Neuronal stem cell (in vitro differentiated cells): ENCODE data around the gene FMNL1.

Experiments
- DNase-seq: peaks from one replicate; pipeline ENCODE4 v3.0.0-alpha.2; 2013; ENCODE audit warnings: low spot score
- H2AFZ ChIP-seq: one replicate; pipeline ENCODE4 v1.6.1; 2013; ENCODE audit warnings: mild to moderate bottlenecking, low read length, inconsistent platforms
- H2AK5ac ChIP-seq: 2 replicates; pipeline ENCODE4 v1.6.1; 2013; ENCODE audit warnings: low read depth, mild to moderate bottlenecking, inconsistent platforms, low read length, moderate library complexity, mixed read lengths
- H2BK120ac ChIP-seq: 2 replicates; pipeline ENCODE4 v1.6.1; 2013; ENCODE audit warnings: low read depth, mild to moderate bottlenecking, inconsistent platforms, low read length, moderate library complexity, mixed read lengths
- H2BK12ac ChIP-seq: one replicate; pipeline ENCODE4 v1.6.1; 2013; ENCODE audit warnings: low read length, inconsistent platforms
- H2BK15ac ChIP-seq: 2 replicates; pipeline ENCODE4 v1.6.1; 2013; ENCODE audit warnings: mild to moderate bottlenecking, low read length, inconsistent platforms, mixed read lengths
- H2BK5ac ChIP-seq: one replicate; pipeline ENCODE4 v1.6.1; 2013; ENCODE audit warnings: inconsistent platforms, mild to moderate bottlenecking, low read length, moderate library complexity
- H3K14ac ChIP-seq: one replicate; pipeline ENCODE4 v1.6.1; 2013; ENCODE audit warnings: low read length, inconsistent platforms
- H3K18ac ChIP-seq: 2 replicates; pipeline ENCODE4 v1.6.1; 2013; ENCODE audit warnings: low read length, inconsistent platforms
- H3K23ac ChIP-seq: 2 replicates; pipeline ENCODE4 v1.6.1; 2013; ENCODE audit warnings: low read depth, mild to moderate bottlenecking, mixed read lengths, low read length, inconsistent platforms; ENCODE audit not compliant: poor library complexity
- H3K27ac ChIP-seq: replicated peaks from 3 replicates; pipeline ENCODE4 v1.5.1; 2013; ENCODE audit warnings: low read length, inconsistent platforms
- H3K27me3 ChIP-seq, 3 experiments: 2 replicates each; pipeline ENCODE4 v1.6.1; 2013; ENCODE audit warnings: low read length in 3 of 3, mild to moderate bottlenecking in 2 of 3, inconsistent platforms in 1 of 3, low read depth in 1 of 3, mixed read lengths in 1 of 3, moderate library complexity in 1 of 3; ENCODE audit not compliant: control insufficient read depth in 3 of 3, insufficient read depth in 3 of 3
- H3K36me3 ChIP-seq, 2 donors: replicated peaks in 1 of 2; 2 replicates each; pipeline ENCODE4 v1.6.1; 2013; ENCODE audit warnings: low read length in 2 of 2; ENCODE audit not compliant: control insufficient read depth in 2 of 2, insufficient read depth in 2 of 2
- H3K4ac ChIP-seq: 2 replicates; pipeline ENCODE4 v1.6.1; 2013; ENCODE audit warnings: inconsistent platforms, mild to moderate bottlenecking, low read length, moderate library complexity
- H3K4me1 ChIP-seq, 2 donors: 1 replicate in 1 of 2; 2 replicates in 1 of 2; pipeline ENCODE4 v1.6.1; 2013; ENCODE audit warnings: low read length in 2 of 2, low read depth in 1 of 2; ENCODE audit not compliant: control insufficient read depth in 2 of 2, insufficient read depth in 1 of 2
- H3K4me2 ChIP-seq: one replicate; pipeline ENCODE4 v1.6.1; 2013; ENCODE audit warnings: mild to moderate bottlenecking, low read length, inconsistent platforms; ENCODE audit not compliant: insufficient read depth, poor library complexity, severe bottlenecking
- H3K4me3 ChIP-seq, 2 donors: 2 replicates each; pipeline ENCODE4 v1.5.1; 2013; ENCODE audit warnings: low read length in 2 of 2, mild to moderate bottlenecking in 2 of 2, inconsistent platforms in 1 of 2, moderate library complexity in 1 of 2
- H3K79me1 ChIP-seq: one replicate; pipeline ENCODE4 v1.6.1; 2013; ENCODE audit warnings: low read depth, mild to moderate bottlenecking, inconsistent platforms, low read length, moderate library complexity
- H3K9ac ChIP-seq: one replicate; pipeline ENCODE4 v1.6.1; 2013; ENCODE audit warnings: mild to moderate bottlenecking, low read depth, low read length, inconsistent platforms; ENCODE audit not compliant: poor library complexity
- H3K9me3 ChIP-seq, 2 donors: replicated peaks in 1 of 2; 2 replicates each; pipeline versions ENCODE3 to v1.6.1; 2013; ENCODE audit warnings: low read length in 2 of 2, mild to moderate bottlenecking in 2 of 2, inconsistent platforms in 1 of 2, low read depth in 1 of 2, mixed read lengths in 1 of 2, moderate library complexity in 1 of 2; ENCODE audit not compliant: control insufficient read depth in 2 of 2, insufficient read depth in 1 of 2
- H4K8ac ChIP-seq: one replicate; pipeline ENCODE4 v1.6.1; 2013; ENCODE audit warnings: low read depth, mild to moderate bottlenecking, inconsistent platforms, low read length, moderate library complexity
- H4K91ac ChIP-seq: one replicate; pipeline ENCODE4 v1.6.1; 2013; ENCODE audit warnings: low read length, low read depth, mild to moderate bottlenecking, inconsistent platforms; ENCODE audit not compliant: poor library complexity
- WGBS, 2 donors: extraction: QIAGEN DNeasy Blood & Tissue Kit; methylation state at CpG; one replicate each; pipeline ENCODE4 v1.1.7; 2013; ENCODE audit warnings: missing lambda C conversion rate in 2 of 2, mixed read lengths in 1 of 2; ENCODE audit not compliant: insufficient read length in 2 of 2, insufficient replicate concordance in 1 of 2; ENCODE audit errors: extremely low coverage in 2 of 2; 5-methylcytosine and 5-hydroxymethylcytosine counted together

Gene FMNL1

GRCh38 chr17:45253879-45254278 is 32.2 kb downstream of the FMNL1 start:
- no peak overlapping the region for H3K4me3 ChIP-seq
- H3K9ac ChIP-seq: no peak overlapping the region
- H3K27me3 ChIP-seq: peaks cover 0 to 15% (median 0%) of the 10 kb centered on the region in 3 experiments
- H3K9me3 ChIP-seq: peaks cover 0 to 7% of the 10 kb centered on the region in 2 donors
- no peak overlapping the region for H2BK12ac ChIP-seq
- H3K23ac ChIP-seq: no peak overlapping the region
- H3K79me1 ChIP-seq: peaks cover under 1% of the 10 kb centered on the region
- no peak overlapping the region for H2BK15ac ChIP-seq
- H3K4ac ChIP-seq: no peak overlapping the region
- H2AK5ac ChIP-seq: no peak overlapping the region
- peaks cover 0 to 7% of the 10 kb centered on the region in 2 donors for H3K4me1 ChIP-seq
- no peak overlapping the region for H2AFZ ChIP-seq
- H3K27ac ChIP-seq: no peak overlapping the region
- no CpG with 5 or more reads among the region's 4 CpGs for WGBS, 2 donors
- H2BK120ac ChIP-seq: no peak overlapping the region
- H2BK5ac ChIP-seq: peak overlapping the region; percentile 2
- no peak overlapping the region for H3K4me2 ChIP-seq
- DNase-seq: no peak
- H3K18ac ChIP-seq: peak overlapping the region; percentile 22
- H4K91ac ChIP-seq: no peak overlapping the region
- peaks cover 0 to 4% of the 10 kb centered on the region in 2 donors for H3K36me3 ChIP-seq
- H3K14ac ChIP-seq: no peak overlapping the region
- no peak overlapping the region for H4K8ac ChIP-seq

GRCh38 chr17:45255358-45255757 is 33.7 kb downstream of the FMNL1 start:
- Histone ChIP-seq H3K4me3 (no peak overlapping the region), H2AFZ (no peak overlapping the region), H3K4me2 (no peak overlapping the region), H3K14ac (no peak overlapping the region), H3K9ac (no peak overlapping the region), H3K27ac (no peak overlapping the region), H3K18ac (peak overlapping the region; percentile 19), H4K91ac (no peak overlapping the region), H2BK15ac (no peak overlapping the region), H3K27me3 (peaks cover 0 to 13% (median 0%) of the 10 kb centered on the region in 3 experiments), H3K4me1 (peaks cover 0 to 7% of the 10 kb centered on the region in 2 donors), H3K36me3 (peaks cover 0 to 4% of the 10 kb centered on the region in 2 donors), H2AK5ac (peak overlapping the region; percentile 30), H2BK12ac (no peak overlapping the region), H3K4ac (no peak overlapping the region), H2BK120ac (peak overlapping the region; percentile 61), H4K8ac (no peak overlapping the region), H3K9me3 (peaks cover 0 to 7% of the 10 kb centered on the region in 2 donors), H3K23ac (no peak overlapping the region), H3K79me1 (no peaks in the 10 kb centered on the region), H2BK5ac (no peak overlapping the region)
- WGBS, 2 donors: no CpG with 5 or more reads among the region's 8 CpGs
- DNase-seq: no peak

- no peak overlapping the region for H2BK120ac ChIP-seq
- no peak for DNase-seq
- H4K91ac ChIP-seq: no peak overlapping the region
- H3K14ac ChIP-seq: no peak overlapping the region
- peaks cover 0 to 9% of the 10 kb centered on the region in 2 donors for H3K4me1 ChIP-seq
- no CpG with 5 or more reads among the region's 14 CpGs for WGBS, 2 donors
- no peak overlapping the region for H3K9ac ChIP-seq
- H3K36me3 ChIP-seq: no peaks in the 10 kb centered on the region
- no peak overlapping the region for H2BK5ac ChIP-seq
- H2AFZ ChIP-seq: no peak overlapping the region
- H2BK12ac ChIP-seq: no peak overlapping the region
- H3K4me3 ChIP-seq: no peak overlapping the region
- peak overlapping the region; percentile 30 for H2AK5ac ChIP-seq
- H3K18ac ChIP-seq: no peak overlapping the region
- no peaks in the 10 kb centered on the region for H3K79me1 ChIP-seq
- no peak overlapping the region for H2BK15ac ChIP-seq
- H3K4me2 ChIP-seq: no peak overlapping the region
- no peak overlapping the region for H3K23ac ChIP-seq
- no peak overlapping the region for H4K8ac ChIP-seq
- H3K27me3 ChIP-seq: peaks cover 0 to 13% (median 2%) of the 10 kb centered on the region in 3 experiments
- H3K9me3 ChIP-seq: no peaks in the 10 kb centered on the region
- H3K27ac ChIP-seq: no peak overlapping the region
- H3K4ac ChIP-seq: no peak overlapping the region
Observed at GRCh38 chr17:45256114-45256966, 34.7 kb downstream of the FMNL1 start.

- no peak overlapping the region for H4K91ac ChIP-seq
- no peak overlapping the region for H2BK15ac ChIP-seq
- H3K23ac ChIP-seq: no peak overlapping the region
- no peak for DNase-seq
- no peak overlapping the region for H2AFZ ChIP-seq
- H3K14ac ChIP-seq: no peak overlapping the region
- no peaks in the 10 kb centered on the region for H3K9me3 ChIP-seq
- H2BK120ac ChIP-seq: no peak overlapping the region
- H3K79me1 ChIP-seq: peaks cover 2% of the 10 kb centered on the region
- peaks cover 0 to 11% of the 10 kb centered on the region in 2 donors for H3K4me1 ChIP-seq
- H3K36me3 ChIP-seq: no peaks in the 10 kb centered on the region
- H3K4me3 ChIP-seq: no peak overlapping the region
- no peak overlapping the region for H2BK12ac ChIP-seq
- no CpG with 5 or more reads among the region's 16 CpGs for WGBS, 2 donors
- H3K4ac ChIP-seq: peak overlapping the region; percentile 84
- H4K8ac ChIP-seq: peak overlapping the region; percentile 72
- no peak overlapping the region for H2AK5ac ChIP-seq
- no peak overlapping the region for H3K4me2 ChIP-seq
- no peak overlapping the region for H2BK5ac ChIP-seq
- peak overlapping the region; percentile 21 for H3K9ac ChIP-seq
- peaks cover 0 to 13% (median 2%) of the 10 kb centered on the region in 3 experiments for H3K27me3 ChIP-seq
- no peak overlapping the region for H3K27ac ChIP-seq
- H3K18ac ChIP-seq: peak overlapping the region; percentile 80
Observed at GRCh38 chr17:45257115-45257514, 35.4 kb downstream of the FMNL1 start.
